HG03159 (cell line): ENCODE results near the gene MYO10.

Experiments used
- ATAC-seq: cut with Tn5 transposase; IDR thresholded peaks from one replicate; pipeline ENCODE4 v1.9.1; 2021; ENCODE audit warnings: mild to moderate bottlenecking, moderate library complexity; ENCODE audit not compliant: unreplicated experiment

Gene MYO10

GRCh38 chr5:16826379-16827125 lies 109.5 kb downstream of the MYO10 start:
- no peak for ATAC-seq

- no peak for ATAC-seq
Observed at GRCh38 chr5:16819522-16820167, 116.4 kb downstream of the MYO10 start.

GRCh38 chr5:16815432-16815831 lies 120.7 kb downstream of the MYO10 start:
- ATAC-seq = no peak

- no peak for ATAC-seq
Observed at GRCh38 chr5:16812911-16813310, 123.2 kb downstream of the MYO10 start.

- ATAC-seq = no peak
Observed at GRCh38 chr5:16812448-16812847, 123.6 kb downstream of the MYO10 start.

GRCh38 chr5:16810208-16810854 lies 125.8 kb downstream of the MYO10 start:
- ATAC-seq = no peak

- ATAC-seq = no peak
Observed at GRCh38 chr5:16809395-16810207, 126.5 kb downstream of the MYO10 start.

GRCh38 chr5:16809010-16809394 lies 127.1 kb downstream of the MYO10 start:
- ATAC-seq = no peak

- ATAC-seq = no peak
Observed at GRCh38 chr5:16808021-16808420, 128.1 kb downstream of the MYO10 start.

GRCh38 chr5:16807547-16807864 lies 128.6 kb downstream of the MYO10 start:
- no peak for ATAC-seq

- ATAC-seq = no peak
Observed at GRCh38 chr5:16806711-16807546, 129.2 kb downstream of the MYO10 start.

- no peak for ATAC-seq
Observed at GRCh38 chr5:16805486-16805885, 130.6 kb downstream of the MYO10 start.

- no peak for ATAC-seq
Observed at GRCh38 chr5:16803831-16804230, 132.3 kb downstream of the MYO10 start.

GRCh38 chr5:16800477-16800876 lies 135.6 kb downstream of the MYO10 start:
- ATAC-seq = no peak

- ATAC-seq = no peak
Observed at GRCh38 chr5:16799796-16800195, 136.3 kb downstream of the MYO10 start.

GRCh38 chr5:16797951-16798350 lies 138.1 kb downstream of the MYO10 start:
- ATAC-seq = no peak

GRCh38 chr5:16794269-16794913 lies 141.7 kb downstream of the MYO10 start:
- ATAC-seq = no peak

- no peak for ATAC-seq
Observed at GRCh38 chr5:16792598-16793275, 143.4 kb downstream of the MYO10 start.

- no peak for ATAC-seq
Observed at GRCh38 chr5:16791904-16792597, 144.0 kb downstream of the MYO10 start.
